HG03442 (cell line): ENCODE data around the gene HOXA5.

ENCODE experiments used
- ATAC-seq: cut with Tn5 transposase; IDR thresholded peaks from one replicate; pipeline ENCODE4 v1.9.1; 2021; ENCODE audit warnings: mild to moderate bottlenecking, moderate library complexity; ENCODE audit not compliant: unreplicated experiment

Gene HOXA5

GRCh38 chr7:27138472-27138871, 5.0 kb downstream of the HOXA5 start:
- no peak for ATAC-seq

GRCh38 chr7:27137640-27138315, 5.7 kb downstream of the HOXA5 start:
- ATAC-seq, result no peak

GRCh38 chr7:27134392-27134791, 9.1 kb downstream of the HOXA5 start:
- peak; percentile 41 for ATAC-seq

- ATAC-seq, result no peak
Observed at GRCh38 chr7:27133409-27134231, 9.9 kb downstream of the HOXA5 start.

- no peak for ATAC-seq
Observed at GRCh38 chr7:27132978-27133377, 10.5 kb downstream of the HOXA5 start.

- no peak for ATAC-seq
Observed at GRCh38 chr7:27132214-27132613, 11.3 kb downstream of the HOXA5 start.

- ATAC-seq, result no peak
Observed at GRCh38 chr7:27131390-27131819, 12.1 kb downstream of the HOXA5 start.

- ATAC-seq, result no peak
Observed at GRCh38 chr7:27130540-27131389, 12.7 kb downstream of the HOXA5 start, which contains the start of gene HOXA4. HOXA4 (minus strand) TSS chr7:27130757; CDS start chr7:27130733, 24 bp downstream.

GRCh38 chr7:27129729-27130539, 13.5 kb downstream of the HOXA5 start:
- ATAC-seq, result no peak

- no peak for ATAC-seq
Observed at GRCh38 chr7:27128776-27129728, 14.4 kb downstream of the HOXA5 start.

GRCh38 chr7:27128034-27128433, 15.4 kb downstream of the HOXA5 start:
- no peak for ATAC-seq

- ATAC-seq, result no peak
Observed at GRCh38 chr7:27126596-27127327, 16.7 kb downstream of the HOXA5 start.

GRCh38 chr7:27125986-27126394, 17.5 kb downstream of the HOXA5 start:
- ATAC-seq, result no peak

- ATAC-seq, result no peak
Observed at GRCh38 chr7:27124902-27125689, 18.4 kb downstream of the HOXA5 start.

- ATAC-seq, result no peak
Observed at GRCh38 chr7:27124096-27124901, 19.2 kb downstream of the HOXA5 start.

- no peak for ATAC-seq
Observed at GRCh38 chr7:27123477-27124053, 19.9 kb downstream of the HOXA5 start.
